ENCODE measurements around the gene PBXIP1.
A peak's percentile ranks its signal among the peaks of the same experiment; 100 is the strongest.
"Not testable (repeated sequence)": the region's sequence is repeated elsewhere in the genome, so short reads cannot be mapped to it uniquely, and the experiment has no call there.

PBXIP1 gene

DNA sequence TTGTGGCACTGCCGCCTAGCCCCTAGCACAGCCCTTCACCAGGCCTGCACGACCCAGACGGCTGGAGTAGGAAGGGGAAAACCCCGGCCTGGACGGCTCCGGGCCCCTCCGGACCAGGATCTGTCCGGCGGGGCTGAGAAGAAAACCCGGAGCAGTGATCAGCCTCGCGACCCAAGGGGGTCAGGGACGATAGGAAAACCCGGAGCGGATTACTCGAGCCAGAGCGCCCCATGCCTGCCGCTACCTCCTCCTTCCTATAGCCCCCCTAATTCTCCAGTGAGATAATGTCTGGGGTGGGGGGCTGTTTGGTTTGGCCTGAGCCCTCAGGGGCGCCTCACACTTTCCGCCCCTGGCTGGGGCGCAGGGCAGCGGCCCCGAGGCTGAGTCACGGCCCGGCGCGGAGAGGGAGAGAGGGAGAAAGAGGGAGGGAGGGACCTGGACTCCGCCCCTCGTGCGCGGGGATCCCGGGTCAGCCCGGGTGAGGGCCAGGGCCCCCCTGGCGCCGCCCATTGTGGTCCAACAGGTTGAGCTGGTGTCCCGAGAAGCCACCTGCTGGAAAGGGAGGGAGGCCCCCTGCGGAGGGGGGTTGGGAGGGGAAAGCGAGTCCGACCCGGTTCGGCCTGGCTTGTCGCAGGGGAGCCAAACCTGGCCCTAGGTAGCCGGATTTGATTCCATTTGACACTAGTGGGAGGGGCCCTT is 45.0 kb upstream of the PBXIP1 start:
- peak; percentile 89 for DNase-seq (ENCODE audit: low read depth, low spot score)
- WGBS (ENCODE audit: insufficient coverage, insufficient read length), result no CpG with 5 or more reads among the region's 43 CpGs
- Histone ChIP-seq H3K27ac (ENCODE audit: low read length) (no peak overlapping the region), H3K9me3 (ENCODE audit: control insufficient read depth, insufficient read depth, low read length) (no peaks in the 10 kb centered on the region), H3K36me3 (ENCODE audit: control insufficient read depth, insufficient read depth, low read length) (no peaks in the 10 kb centered on the region), H3K4me1 (ENCODE audit: control insufficient read depth, insufficient read depth, low read length) (peaks cover 4% of the 10 kb centered on the region), H3K4me3 (ENCODE audit: low read length) (peak overlapping the region; percentile 51; the same call in 1 of the 2 replicates), H3K27me3 (ENCODE audit: control insufficient read depth, insufficient read depth, low read length) (no peaks in the 10 kb centered on the region)

DNA sequence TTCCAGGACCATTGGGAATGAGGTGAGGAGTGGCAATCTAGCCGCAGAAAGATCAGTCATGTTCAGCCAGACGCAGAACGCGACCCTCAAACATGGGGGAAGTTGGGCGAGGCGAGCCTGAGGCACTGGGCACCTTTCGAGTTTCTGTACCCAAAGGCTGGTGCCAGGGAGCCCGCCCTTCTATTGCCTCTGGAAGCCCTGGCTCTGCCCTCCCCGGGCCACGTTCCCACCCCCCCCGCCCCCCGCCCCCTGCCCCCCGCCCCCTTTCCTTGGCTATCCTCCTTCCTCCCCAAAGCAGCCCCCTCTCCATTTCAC is 44.5 kb upstream of the PBXIP1 start:
- no peaks in the 10 kb centered on the region for H3K27me3 ChIP-seq (ENCODE audit: control insufficient read depth, insufficient read depth, low read length)
- DNase-seq (ENCODE audit: low read depth, low spot score), result no peak
- H3K27ac ChIP-seq (ENCODE audit: low read length), result no peak overlapping the region
- H3K4me1 ChIP-seq (ENCODE audit: control insufficient read depth, insufficient read depth, low read length), result peaks cover 4% of the 10 kb centered on the region
- no peaks in the 10 kb centered on the region for H3K9me3 ChIP-seq (ENCODE audit: control insufficient read depth, insufficient read depth, low read length)
- H3K36me3 ChIP-seq (ENCODE audit: control insufficient read depth, insufficient read depth, low read length), result no peaks in the 10 kb centered on the region
- H3K4me3 ChIP-seq (ENCODE audit: low read length), result peak overlapping the region; percentile 51; the same call in 1 of the 2 replicates
- no CpG with 5 or more reads among the region's 13 CpGs for WGBS (ENCODE audit: insufficient coverage, insufficient read length)

DNA sequence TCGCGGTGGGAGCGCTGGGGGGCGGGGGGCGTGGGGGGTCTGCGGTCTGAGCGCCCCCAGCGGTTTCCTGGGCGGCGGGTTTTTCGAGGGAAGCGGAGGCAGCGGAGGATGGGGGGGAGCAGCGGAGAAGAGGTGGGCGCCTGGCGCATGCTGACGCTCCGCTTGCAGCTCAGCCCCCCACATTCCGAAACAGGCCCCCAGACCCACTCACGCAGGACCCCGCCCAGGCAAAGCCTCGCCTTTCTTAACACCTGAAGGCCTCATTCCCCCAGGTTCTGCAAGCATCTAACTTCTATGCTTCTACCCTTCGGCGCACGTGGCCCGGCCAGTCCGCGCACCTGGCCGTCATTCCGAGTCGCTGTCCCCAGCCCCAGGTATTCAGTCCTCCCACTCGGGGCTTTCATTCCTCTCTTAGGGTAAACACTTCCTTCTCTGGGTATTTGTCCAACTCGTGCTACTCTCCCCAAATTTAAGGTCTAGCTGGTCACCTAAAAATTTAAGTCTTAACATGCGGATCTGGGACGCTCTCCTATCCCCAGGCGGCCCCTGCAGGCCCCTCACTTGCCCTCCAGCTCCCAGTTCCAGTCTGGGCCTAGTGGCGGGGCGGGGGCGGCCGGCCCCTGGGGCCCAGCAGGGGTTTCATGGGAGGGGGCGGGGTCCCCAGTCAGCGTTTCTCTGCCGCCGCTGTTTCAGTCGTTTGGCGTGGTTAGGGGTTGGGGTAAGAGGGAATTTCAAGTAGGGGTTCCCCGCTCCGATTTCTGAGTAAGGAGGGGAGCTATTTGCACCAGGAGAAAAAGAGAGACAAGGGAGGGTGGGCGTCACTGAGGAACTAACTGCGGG is 43.9 kb upstream of the PBXIP1 start:
- Histone ChIP-seq H3K4me3 (ENCODE audit: low read length) (peak overlapping the region; percentile 26; the same call in 1 of the 2 replicates), H3K36me3 (ENCODE audit: control insufficient read depth, insufficient read depth, low read length) (no peaks in the 10 kb centered on the region), H3K9me3 (ENCODE audit: control insufficient read depth, insufficient read depth, low read length) (no peaks in the 10 kb centered on the region), H3K27ac (ENCODE audit: low read length) (no peak overlapping the region), H3K4me1 (ENCODE audit: control insufficient read depth, insufficient read depth, low read length) (peaks cover 4% of the 10 kb centered on the region; the same call in 1 of the 2 replicates), H3K27me3 (ENCODE audit: control insufficient read depth, insufficient read depth, low read length) (no peaks in the 10 kb centered on the region)
- no CpG with 5 or more reads among the region's 50 CpGs for WGBS (ENCODE audit: insufficient coverage, insufficient read length)
- DNase-seq (ENCODE audit: low read depth, low spot score), result no peak

DNA sequence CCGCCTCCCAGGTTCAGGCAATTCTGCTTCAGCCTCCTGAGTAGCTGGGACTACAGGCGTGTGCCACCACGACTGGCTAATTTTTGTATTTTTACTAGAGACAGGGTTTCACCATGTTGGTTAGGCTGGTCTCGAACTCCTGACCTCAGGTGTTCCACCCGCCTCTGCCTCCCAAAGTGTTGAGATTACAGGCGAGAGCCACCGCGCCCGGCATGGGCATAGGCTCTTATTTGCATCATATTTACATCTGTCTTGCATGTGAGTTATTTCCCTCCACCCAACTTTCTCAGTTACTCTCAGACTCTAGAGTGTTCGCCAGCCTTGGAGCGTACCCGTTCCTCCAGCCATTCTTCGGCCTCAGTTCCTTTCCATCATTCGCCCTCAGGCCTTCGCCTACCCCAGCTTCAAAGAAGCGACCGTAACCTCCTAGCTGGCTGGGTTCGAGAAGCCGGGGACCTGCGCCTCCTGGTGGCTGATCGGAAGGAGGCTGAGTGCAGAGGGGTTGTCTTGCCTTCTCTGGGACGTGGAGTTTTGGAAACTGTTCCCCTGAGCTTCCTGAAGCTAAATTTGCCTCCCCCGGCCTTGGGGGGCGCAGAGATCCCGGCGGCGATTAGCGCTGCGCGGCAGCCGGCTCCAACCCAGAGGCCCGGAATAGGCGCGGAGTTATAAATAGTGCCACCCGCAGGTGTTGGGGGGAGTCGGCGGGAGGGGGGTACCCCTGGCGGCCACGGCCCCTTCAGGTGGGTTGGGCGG is 43.1 kb upstream of the PBXIP1 start:
- peak overlapping the region; percentile 17; the same call in 1 of the 2 replicates for H3K4me3 ChIP-seq (ENCODE audit: low read length)

DNA sequence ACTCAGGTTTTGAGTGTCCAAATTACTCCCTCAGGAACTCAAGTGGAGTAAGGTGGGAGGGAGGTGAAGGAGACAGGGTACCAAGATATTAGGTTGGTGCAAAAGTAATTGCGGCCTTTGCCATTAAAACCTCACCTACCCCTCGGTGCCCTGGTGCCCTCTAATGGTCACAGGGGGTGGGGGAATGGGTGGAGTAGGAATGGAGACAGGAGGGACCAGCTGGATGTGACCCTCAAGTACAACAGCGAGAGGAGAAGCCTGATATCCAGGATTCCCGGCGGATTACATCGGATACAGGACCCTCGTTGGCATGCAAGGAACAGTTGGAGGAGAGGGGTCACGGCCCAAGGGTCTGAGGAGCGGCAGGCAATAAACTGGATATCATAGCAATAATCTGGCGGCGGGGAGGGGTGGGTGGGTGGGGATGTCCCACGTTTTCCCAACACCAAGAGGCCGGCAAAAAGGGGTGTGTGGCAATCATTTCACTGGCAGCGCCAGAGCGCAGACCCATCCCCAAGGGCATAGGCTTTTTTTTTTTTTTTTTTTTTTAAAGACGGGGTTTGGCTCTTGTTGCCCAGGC is 42.4 kb upstream of the PBXIP1 start:
- no peak overlapping the region for H3K4me3 ChIP-seq (ENCODE audit: low read length)
- no peak for DNase-seq (ENCODE audit: low read depth, low spot score)
- H3K27ac ChIP-seq (ENCODE audit: low read length), result no peak overlapping the region
- no CpG with 5 or more reads among the region's 16 CpGs for WGBS (ENCODE audit: insufficient coverage, insufficient read length)
- H3K27me3 ChIP-seq (ENCODE audit: control insufficient read depth, insufficient read depth, low read length), result no peaks in the 10 kb centered on the region
- no peaks in the 10 kb centered on the region for H3K9me3 ChIP-seq (ENCODE audit: control insufficient read depth, insufficient read depth, low read length)
- H3K4me1 ChIP-seq (ENCODE audit: control insufficient read depth, insufficient read depth, low read length), result no peaks in the 10 kb centered on the region
- no peaks in the 10 kb centered on the region for H3K36me3 ChIP-seq (ENCODE audit: control insufficient read depth, insufficient read depth, low read length)

More for the DNA sequence above, 43.1 kb upstream of the PBXIP1 start:
- H3K9me3 ChIP-seq (ENCODE audit: control insufficient read depth, insufficient read depth, low read length), result no peaks in the 10 kb centered on the region
- WGBS (ENCODE audit: insufficient coverage, insufficient read length), result no CpG with 5 or more reads among the region's 40 CpGs
- no peaks in the 10 kb centered on the region for H3K27me3 ChIP-seq (ENCODE audit: control insufficient read depth, insufficient read depth, low read length)
- H3K36me3 ChIP-seq (ENCODE audit: control insufficient read depth, insufficient read depth, low read length), result no peaks in the 10 kb centered on the region
- no peak overlapping the region for H3K27ac ChIP-seq (ENCODE audit: low read length)
- no peaks in the 10 kb centered on the region for H3K4me1 ChIP-seq (ENCODE audit: control insufficient read depth, insufficient read depth, low read length)
- no peak for DNase-seq (ENCODE audit: low read depth, low spot score)

DNA sequence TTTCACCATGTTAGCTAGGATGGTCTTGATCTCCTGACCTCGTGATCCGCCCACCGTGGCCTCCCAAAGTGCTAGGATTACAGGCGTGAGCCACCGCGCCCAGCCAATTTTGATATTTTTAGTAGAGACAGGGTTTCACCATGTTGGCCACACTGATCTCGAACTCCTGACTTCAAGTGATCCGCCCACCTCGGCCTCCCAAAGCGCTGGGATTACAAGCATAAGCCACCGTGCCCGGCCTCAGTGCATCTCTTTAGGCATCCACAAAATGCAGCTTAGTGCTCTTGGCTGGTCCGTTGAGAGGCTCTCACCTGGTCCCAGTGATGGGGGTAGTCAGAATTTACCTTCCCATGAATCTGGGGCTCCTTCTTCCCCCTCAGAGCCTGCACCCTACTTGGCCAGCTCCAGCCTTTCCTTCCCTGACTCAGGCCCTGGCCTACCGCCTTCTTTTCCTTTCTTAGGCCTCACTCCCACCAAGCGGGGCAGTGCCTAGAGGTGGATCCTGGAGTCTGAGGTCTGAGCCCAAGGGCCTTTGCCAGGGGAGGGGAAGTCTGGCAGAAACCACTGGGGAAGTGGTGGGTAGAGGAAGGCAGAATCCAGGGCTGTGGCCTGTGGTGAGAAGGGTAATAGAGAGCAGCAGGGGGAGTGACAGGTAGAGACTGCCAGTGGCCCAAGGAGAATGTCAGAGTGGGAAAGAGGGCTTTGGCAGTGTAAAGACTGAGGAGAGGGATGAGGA is 41.2 kb upstream of the PBXIP1 start:
- H3K9me3 ChIP-seq (ENCODE audit: control insufficient read depth, insufficient read depth, low read length), result no peaks in the 10 kb centered on the region
- no peaks in the 10 kb centered on the region for H3K27me3 ChIP-seq (ENCODE audit: control insufficient read depth, insufficient read depth, low read length)
- H3K4me1 ChIP-seq (ENCODE audit: control insufficient read depth, insufficient read depth, low read length), result no peaks in the 10 kb centered on the region
- H3K27ac ChIP-seq (ENCODE audit: low read length), result no peak overlapping the region
- no CpG with 5 or more reads among the region's 15 CpGs for WGBS (ENCODE audit: insufficient coverage, insufficient read length)
- no peak for DNase-seq (ENCODE audit: low read depth, low spot score)
- H3K4me3 ChIP-seq (ENCODE audit: low read length), result no peak overlapping the region
- H3K36me3 ChIP-seq (ENCODE audit: control insufficient read depth, insufficient read depth, low read length), result no peaks in the 10 kb centered on the region

DNA sequence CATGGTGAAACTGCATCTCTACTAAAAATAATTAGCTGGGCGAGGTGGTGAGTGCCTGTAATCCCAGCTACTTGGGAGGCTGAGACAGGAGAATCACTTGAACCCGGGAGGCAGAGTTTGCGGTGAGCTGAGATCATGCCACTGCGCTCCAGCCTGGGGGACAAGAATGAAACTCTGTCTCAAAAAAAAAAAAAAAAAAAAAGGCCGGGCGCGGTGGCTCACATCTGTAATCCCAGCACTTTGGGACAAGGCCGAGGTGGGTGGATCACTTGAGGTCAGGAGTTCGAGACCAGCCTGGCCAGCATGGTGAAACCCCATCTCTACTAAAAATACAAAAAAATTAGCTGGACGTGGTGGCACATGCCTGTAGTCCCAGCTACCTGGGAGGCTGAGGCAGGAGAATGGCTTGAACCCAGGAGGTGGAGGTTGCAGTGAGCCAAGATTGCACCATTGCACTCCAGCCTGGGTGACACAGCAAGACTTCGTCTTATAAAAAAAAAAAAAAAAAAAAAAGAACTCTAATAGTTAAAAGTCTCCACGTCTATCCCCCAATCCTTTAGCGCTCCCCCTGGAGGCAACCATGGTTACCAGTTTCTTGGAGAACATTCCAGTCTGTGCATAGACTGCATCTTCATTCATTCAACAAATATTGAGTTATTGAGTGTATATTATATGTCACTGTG is 39.5 kb upstream of the PBXIP1 start:
- not testable (repeated sequence) for H3K4me1 ChIP-seq (ENCODE audit: control insufficient read depth, insufficient read depth, low read length); H3K9me3 ChIP-seq (ENCODE audit: control insufficient read depth, insufficient read depth, low read length); DNase-seq (ENCODE audit: low read depth, low spot score); H3K27me3 ChIP-seq (ENCODE audit: control insufficient read depth, insufficient read depth, low read length); H3K4me3 ChIP-seq (ENCODE audit: low read length); H3K27ac ChIP-seq (ENCODE audit: low read length); H3K36me3 ChIP-seq (ENCODE audit: control insufficient read depth, insufficient read depth, low read length)
- no CpG with 5 or more reads among the region's 13 CpGs for WGBS (ENCODE audit: insufficient coverage, insufficient read length)

DNA sequence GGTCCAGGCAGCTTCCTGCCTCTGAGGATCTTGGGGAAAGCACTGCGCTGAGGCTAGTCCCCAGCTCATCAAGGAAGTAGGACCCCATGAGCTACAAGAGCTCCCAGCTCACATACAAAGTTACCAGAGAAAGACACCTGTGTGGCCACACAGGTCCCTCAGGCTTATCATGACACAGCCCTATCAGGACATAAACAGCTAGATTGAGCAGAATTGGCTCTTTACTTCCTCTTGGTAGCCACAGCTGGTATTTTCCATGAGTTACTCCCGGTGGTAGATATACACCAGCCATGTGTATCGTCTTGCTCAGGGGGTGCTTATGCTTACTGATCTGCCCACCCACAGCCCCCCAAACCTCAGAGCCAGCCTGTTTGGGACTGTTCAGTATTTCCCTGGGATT is 38.7 kb upstream of the PBXIP1 start:
- DNase-seq (ENCODE audit: low read depth, low spot score), result no peak
- Histone ChIP-seq H3K4me3 (ENCODE audit: low read length) (no peak overlapping the region), H3K9me3 (ENCODE audit: control insufficient read depth, insufficient read depth, low read length) (no peaks in the 10 kb centered on the region), H3K4me1 (ENCODE audit: control insufficient read depth, insufficient read depth, low read length) (no peaks in the 10 kb centered on the region), H3K27me3 (ENCODE audit: control insufficient read depth, insufficient read depth, low read length) (no peaks in the 10 kb centered on the region), H3K36me3 (ENCODE audit: control insufficient read depth, insufficient read depth, low read length) (peaks cover 5% of the 10 kb centered on the region), H3K27ac (ENCODE audit: low read length) (no peak overlapping the region)
- WGBS (ENCODE audit: insufficient coverage, insufficient read length), result no CpG with 5 or more reads among the region's 3 CpGs

DNA sequence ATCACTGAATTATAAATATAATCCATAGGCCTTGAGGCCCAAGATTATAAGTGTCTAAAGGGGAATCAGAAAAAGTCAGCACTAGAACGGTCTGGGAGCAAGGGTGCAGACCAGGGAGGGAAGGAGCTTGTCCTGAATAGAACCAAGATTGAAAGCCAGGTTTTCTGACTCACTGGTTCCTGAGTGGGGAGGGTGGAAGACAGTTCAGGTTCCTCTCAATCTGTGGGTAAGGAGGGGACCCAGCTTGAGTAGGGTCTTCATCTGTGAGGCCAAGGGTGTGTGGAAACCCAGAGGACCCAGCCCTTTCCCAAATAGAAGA is 38.3 kb upstream of the PBXIP1 start:
- no peaks in the 10 kb centered on the region for H3K9me3 ChIP-seq (ENCODE audit: control insufficient read depth, insufficient read depth, low read length)
- H3K27me3 ChIP-seq (ENCODE audit: control insufficient read depth, insufficient read depth, low read length), result no peaks in the 10 kb centered on the region
- no peak for DNase-seq (ENCODE audit: low read depth, low spot score)
- H3K4me3 ChIP-seq (ENCODE audit: low read length), result no peak overlapping the region
- no CpG with 5 or more reads among the region's 1 CpG for WGBS (ENCODE audit: insufficient coverage, insufficient read length)
- H3K4me1 ChIP-seq (ENCODE audit: control insufficient read depth, insufficient read depth, low read length), result no peaks in the 10 kb centered on the region
- no peak overlapping the region for H3K27ac ChIP-seq (ENCODE audit: low read length)
- H3K36me3 ChIP-seq (ENCODE audit: control insufficient read depth, insufficient read depth, low read length), result peaks cover 9% of the 10 kb centered on the region

Data from iPS DF 6.9 (cell line).